ENCODE results near the gene BHLHE23. TPM values are rescaled to one million over a fixed set of nuclear protein-coding genes. Genes with fewer than 3 reads are reported as not detected.
"Not testable (repeated sequence)": the region's sequence is repeated elsewhere in the genome, so short reads cannot be mapped to it uniquely, and the experiment has no call there.

The BHLHE23 gene
- total RNA-seq, 1 donor from 2014 or later = 2.6 TPM

- DNase-seq (ENCODE audit: low spot score) = no peak
These were observed 36.8 kb upstream of the BHLHE23 start for GRCh38 chr20:63043348-63044203.

DNA sequence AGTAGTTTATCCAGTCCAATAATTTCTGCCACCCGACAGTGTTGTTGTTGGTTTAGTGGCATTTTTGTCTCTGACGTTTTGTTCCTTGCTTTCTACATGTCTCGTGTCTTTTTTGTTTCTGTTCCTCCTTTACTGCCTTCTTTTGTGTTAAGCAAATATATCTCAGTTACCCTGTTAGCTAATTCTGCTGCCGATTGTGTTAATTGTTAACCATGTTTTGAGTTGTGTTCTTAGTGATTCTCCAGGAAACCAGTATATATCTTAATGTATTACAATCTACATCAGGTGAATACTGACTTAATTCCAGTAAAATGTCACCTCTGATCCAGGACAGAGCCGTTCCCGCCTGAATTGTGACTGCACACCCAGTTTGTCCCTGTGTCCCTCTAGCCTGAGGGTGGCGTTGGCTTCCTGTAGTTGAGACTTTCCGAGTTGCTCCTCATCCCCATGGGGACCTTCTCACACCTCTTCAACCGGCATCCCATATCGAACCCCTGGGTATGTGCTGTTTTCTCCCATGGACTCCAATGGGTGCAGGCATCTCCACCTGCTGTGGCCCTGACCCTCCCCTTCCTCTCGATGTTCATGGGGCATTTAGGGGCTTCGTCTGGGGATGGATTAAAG lies 35.8 kb upstream of the BHLHE23 start:
- no peak for DNase-seq (ENCODE audit: low spot score)

GRCh38 chr20:63041776-63042175 lies 35.0 kb upstream of the BHLHE23 start:
- no peak for DNase-seq (ENCODE audit: low spot score)

DNA sequence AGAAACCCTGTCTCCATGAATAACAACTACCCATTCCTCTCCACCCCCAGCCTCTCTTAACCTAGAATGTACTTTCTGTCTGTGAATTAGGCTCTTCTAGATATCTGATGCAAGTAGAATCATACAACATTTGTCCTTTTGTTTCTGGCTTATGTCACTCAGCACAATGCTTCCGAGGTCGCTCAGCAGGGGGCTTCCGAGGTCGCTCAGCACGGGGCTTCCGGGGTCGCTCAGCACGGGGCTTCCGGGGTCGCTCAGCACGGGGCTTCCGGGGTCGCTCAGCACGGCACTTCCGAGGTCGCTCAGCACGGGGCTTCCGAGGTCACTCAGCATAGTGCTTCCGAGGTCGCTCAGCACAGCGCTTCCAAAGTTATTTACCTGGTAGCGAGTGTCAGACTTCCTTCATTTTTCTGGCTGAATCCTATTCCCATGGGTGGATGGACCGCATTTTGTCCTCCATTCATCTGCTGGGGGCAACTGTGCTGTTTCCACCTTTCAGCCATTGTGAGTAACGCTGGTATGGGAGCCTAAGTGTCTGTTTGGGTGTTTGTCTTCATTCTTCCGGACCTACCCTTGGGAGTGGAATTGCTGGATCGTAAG lies 31.0 kb upstream of the BHLHE23 start:
- DNase-seq (ENCODE audit: low spot score) = no peak

DNA sequence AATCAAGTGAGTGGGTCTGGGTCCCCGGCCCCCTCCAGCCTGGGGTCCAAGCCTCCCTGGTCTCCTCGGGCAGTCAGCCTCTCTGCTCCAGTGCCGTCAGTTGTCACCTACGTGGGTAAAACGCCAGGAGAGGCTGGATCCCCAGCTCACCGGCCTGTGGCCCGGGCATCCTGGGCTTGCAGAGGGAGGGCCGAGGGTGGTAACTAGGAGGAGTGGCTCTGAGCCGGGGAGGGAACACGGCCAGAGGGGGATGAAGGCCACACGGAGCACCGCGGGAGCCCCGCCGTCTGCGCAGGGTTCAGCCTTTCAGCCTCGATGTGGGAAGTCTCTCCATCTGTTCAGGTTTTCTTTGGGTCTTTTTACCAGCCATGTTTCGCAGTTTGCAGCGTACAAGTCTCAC lies 29.5 kb upstream of the BHLHE23 start:
- no peak for DNase-seq (ENCODE audit: low spot score)

- DNase-seq (ENCODE audit: low spot score) = no peak
These were observed 28.9 kb upstream of the BHLHE23 start for GRCh38 chr20:63035603-63036185.

DNA sequence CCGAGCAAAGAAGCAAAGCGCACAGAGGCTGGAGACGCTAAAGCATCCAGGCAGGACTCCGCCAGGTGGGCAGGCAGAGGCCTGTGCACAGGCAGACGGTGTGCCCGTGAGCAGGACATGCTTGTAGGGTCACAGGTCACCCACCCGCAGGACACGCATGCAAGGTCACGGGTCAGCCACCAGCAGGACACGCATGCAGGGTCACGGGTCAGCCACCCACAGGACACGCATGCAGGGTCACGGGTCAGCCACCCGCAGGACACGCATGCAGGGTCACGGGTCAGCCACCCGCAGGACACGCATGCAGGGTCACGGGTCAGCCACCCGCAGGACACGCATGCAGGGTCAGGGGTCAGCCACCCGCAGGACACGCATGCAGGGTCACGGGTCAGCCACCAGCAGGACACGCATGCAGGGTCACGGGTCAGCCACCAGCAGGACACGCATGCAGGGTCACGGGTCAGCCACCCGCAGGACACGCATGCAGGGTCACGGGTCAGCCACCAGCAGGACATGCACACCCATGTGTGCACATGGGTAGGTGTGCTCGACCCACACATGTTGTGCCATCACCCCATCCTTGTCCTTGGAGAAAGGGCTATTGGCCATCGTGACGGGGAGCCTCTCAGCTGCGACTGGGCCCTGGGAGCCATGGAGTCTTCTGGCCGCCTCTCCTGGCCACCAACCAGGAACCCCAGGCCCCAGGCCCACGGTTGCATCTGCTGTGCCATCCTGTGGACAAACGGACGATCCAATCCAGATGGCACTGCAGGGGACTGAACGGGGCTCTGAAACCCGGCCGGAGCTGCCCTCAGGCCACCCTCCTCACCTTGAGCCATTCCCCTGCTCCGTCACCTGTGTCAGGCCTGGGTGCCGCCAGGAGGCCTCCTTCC lies 28.2 kb upstream of the BHLHE23 start:
- not testable (repeated sequence) for DNase-seq (ENCODE audit: low spot score)

- DNase-seq (ENCODE audit: low spot score) = no peak
These were observed 27.3 kb upstream of the BHLHE23 start for GRCh38 chr20:63033794-63034709.

DNA sequence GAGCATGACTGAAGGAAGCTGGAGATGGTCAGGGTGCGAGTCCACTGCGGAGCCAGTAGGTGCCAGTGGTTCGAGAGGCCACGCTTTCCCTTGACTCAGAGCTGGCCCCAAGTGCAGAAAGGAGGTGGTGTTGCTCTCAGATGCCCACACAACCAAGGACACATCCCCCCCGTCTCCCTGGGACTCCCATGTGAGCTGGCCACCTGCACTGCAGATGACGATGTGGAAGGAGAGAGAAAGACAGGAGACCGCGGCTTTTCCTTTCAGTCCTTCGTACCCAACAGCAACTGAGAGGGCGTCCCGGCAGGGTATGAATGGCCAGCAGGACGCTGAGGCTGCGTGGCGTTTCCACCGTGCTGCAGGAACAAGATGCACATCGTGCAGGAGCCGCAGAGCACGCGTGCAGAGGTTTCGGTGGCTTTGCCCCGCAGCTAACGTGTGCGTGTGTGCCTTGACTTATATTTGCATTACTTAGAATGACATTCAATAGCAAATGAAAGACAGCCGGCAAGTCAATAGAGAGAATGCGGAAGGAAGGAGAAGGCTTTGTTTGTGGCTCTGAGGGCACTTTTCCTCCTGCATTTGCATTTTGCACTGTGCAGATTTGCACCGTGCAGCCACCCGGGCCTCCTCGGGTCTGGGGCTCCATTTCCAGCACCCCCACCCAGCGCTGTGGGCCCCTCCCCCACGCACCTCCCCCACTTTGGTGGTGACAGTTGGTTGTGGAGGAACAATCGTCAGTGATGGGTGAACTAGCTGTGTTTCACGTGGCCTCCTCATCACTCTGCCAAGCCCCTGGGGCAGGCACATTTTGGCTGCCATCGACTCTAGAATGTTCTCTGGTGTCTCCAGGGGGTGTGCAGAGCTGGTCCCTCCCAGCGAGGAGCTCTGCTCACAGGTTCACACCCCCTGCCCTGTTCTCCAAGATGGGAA lies 26.4 kb upstream of the BHLHE23 start:
- no peak for DNase-seq (ENCODE audit: low spot score)

DNA sequence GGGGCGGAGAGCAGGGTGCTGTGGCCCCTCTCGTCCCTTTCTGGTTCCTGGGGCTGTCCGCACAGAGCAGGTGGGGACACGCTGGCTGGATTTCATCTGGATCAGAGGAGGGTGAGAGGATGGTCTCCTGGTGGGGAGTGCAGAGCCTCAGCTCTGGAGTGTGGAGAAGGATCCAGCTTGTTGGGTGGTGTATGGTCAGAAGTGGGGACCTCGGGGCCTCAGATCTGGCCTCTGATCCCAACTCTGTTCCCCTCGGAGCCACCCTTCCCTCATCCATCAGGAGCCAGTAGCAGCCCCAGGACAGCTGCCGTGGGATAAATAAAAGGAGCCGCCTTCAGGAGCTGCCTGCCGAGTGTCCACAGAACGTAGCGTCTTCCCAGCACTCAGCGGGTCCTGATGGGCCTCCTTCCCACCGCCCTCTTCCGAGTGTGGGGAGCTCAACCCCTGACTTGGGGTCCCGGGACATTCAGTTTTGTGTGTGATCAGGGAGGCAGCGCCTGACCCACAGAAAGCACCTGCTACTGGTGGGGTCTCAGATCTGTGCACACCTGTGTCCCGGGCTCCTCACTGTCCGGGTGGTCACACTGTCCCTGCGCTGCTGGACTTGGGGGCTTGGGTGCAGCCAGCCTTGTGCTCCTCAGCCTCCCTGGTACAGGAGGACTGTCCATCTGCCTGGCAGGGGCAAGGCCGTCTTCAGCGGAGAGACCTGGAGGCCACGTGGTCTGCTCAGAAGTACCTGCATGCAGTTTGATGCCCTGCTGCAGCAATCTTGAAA lies 25.4 kb upstream of the BHLHE23 start:
- no peak for DNase-seq (ENCODE audit: low spot score)

DNA sequence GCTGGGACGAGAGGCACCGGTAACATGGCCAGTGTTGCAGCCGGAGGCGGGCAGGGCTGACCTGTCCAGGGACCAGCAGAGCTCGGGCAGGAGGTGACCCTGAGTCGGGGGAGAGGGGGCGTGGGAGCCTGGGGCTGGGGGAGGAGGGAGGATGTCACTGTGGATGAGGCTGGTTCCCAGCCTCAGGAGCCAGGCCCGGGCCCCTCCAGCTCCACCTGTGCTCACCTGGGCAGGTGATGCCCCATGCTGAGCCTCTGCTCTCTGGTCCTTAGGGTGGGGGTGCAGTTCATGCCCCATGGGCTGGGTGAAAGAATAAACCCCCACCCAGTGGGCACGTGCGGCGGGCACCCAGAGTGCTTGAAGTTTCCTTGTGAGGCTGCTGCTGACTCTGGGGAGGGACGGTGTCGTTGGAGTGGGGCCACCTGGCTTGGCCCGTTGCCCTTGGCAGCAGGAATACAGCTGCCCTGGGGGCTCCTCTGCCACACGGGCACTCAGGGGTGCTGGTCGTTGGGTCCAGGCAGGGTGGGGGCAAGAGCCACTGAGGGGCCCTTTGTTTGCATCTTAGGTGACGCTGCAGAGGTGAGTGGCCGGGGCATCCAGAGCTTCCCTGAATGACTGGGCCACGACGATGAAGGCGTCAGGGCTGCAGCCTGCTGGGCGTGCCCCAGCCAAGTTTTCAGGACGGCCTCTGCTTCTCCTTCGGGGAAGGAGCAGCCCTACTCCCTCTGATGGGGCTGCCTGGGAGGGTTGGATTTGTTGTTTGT lies 24.7 kb upstream of the BHLHE23 start:
- DNase-seq (ENCODE audit: low spot score) = no peak

DNA sequence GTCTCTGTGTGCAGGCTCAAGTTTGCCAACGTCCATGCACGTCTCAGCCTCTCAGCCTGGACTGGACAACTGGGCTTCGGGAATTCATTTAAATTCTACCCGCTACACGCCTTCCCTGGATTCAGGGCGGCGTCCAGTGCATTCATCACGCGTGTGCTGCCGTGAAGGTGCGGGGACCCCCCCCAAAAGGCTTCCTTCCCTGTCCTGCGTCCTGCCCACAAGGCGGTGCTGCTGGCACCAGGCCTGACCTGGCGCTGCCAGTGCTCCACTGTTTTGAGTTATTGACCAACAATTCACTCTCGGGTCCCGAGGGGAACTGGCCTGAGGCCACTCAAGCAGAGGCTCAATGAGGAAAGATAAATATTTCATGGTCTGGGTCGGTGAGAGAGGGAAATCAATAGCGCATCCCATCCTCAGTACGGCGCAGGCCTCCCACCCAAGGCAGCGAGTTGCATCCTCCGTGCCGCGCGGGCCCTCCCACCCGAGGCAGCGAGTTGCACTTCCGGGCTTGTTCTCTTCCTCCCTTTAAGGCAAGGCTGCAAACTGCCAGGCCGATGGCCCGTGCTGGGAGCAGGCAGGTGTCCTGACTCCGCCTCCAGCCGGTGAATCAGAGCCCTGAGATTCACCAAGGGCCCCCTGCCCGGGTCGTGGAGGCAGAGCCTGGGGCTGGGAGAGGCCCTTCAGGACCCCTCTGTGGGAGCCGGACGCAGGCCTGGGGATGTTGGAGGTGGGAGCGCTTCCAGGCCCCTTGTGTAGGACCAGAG lies 22.8 kb upstream of the BHLHE23 start:
- no peak for DNase-seq (ENCODE audit: low spot score)

- DNase-seq (ENCODE audit: low spot score) = no peak
These were observed 21.7 kb upstream of the BHLHE23 start for GRCh38 chr20:63028461-63028921.

GRCh38 chr20:63027922-63028389 lies 21.2 kb upstream of the BHLHE23 start:
- DNase-seq (ENCODE audit: low spot score) = no peak

DNA sequence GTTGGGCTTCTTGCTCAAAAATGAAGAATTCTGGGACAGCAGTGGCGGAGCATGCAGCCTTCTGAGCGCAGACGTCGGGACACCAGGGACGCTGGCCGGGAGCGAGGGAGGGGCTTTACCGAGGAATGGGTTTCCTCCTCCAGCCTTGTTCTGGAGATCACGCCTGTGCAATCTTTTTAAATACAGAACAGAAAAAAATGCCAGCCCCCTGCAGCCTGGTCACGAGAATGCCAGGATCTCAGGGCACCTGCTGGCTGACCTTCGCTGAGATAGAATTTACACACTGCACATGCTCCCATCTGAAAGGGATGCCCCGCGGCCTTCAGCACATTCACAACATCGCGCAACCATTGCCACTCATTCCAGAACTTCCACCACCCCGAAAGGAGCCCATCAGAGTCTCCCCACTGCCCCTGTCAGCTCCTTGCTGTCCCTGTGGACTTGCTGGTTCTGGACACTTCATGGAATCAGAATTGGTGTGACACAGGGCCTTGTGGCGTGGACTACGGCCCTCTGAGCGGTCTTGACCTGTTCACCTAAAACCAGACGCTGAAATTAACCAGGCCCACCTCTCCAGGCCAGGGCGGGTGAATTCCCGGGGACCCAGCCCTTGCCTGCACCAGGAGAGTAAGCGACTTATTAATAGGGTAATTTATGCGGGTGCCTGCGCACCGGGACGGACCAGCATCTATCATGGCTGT lies 20.6 kb upstream of the BHLHE23 start:
- no peak for DNase-seq (ENCODE audit: low spot score)

- no peak for DNase-seq (ENCODE audit: low spot score)
These were observed 19.9 kb upstream of the BHLHE23 start for GRCh38 chr20:63026582-63027165.

All from umbilical cord (tissue), 2 donors.